LNCAP (cell line): ENCODE data around the gene DIRAS1.

Experiments
- CTCF ChIP-seq: fragments of 450-650 bp; IDR thresholded peaks from 2 replicates; pipeline ENCODE4 v1.5.1; 2017; ENCODE audit warnings: mild to moderate bottlenecking

DIRAS1 gene

GRCh38 chr19:2759362-2759761 is 38.2 kb upstream of the DIRAS1 start:
- TF ChIP-seq CTCF: no peak

GRCh38 chr19:2758601-2759313 is 37.6 kb upstream of the DIRAS1 start:
- TF ChIP-seq CTCF: no peak

- TF ChIP-seq CTCF: no peak
These were observed 36.0 kb upstream of the DIRAS1 start for GRCh38 chr19:2756921-2757881.

GRCh38 chr19:2756477-2756876 is 35.3 kb upstream of the DIRAS1 start:
- no peak for TF ChIP-seq CTCF

GRCh38 chr19:2755811-2756210 is 34.6 kb upstream of the DIRAS1 start:
- no peak for TF ChIP-seq CTCF

GRCh38 chr19:2755448-2755705 is 34.2 kb upstream of the DIRAS1 start:
- TF ChIP-seq CTCF: no peak

- TF ChIP-seq CTCF: no peak
These were observed 33.7 kb upstream of the DIRAS1 start for GRCh38 chr19:2754659-2755447.
